D721Med (cell line): ENCODE results near the gene TBC1D1.

Experiments used
- DNase-seq: peaks from one replicate; pipeline ENCODE4 v3.0.0; 2011; ENCODE audit warnings: low spot score; ENCODE audit not compliant: insufficient read length
- FAIRE-seq: peaks from 2 replicates; lab custom pipeline; 2011; peaks lifted over from hg19 to GRCh38; lab: Jason Lieb, UNC
- TF ChIP-seq, protein P1 (sequence below): IDR thresholded peaks from 2 replicates; pipeline ENCODE4 v1.5.1; 2012; ENCODE audit warnings: mild to moderate bottlenecking, control low read depth; ENCODE audit not compliant: insufficient read depth; ENCODE audit errors: missing control alignments

TBC1D1 gene

DNA sequence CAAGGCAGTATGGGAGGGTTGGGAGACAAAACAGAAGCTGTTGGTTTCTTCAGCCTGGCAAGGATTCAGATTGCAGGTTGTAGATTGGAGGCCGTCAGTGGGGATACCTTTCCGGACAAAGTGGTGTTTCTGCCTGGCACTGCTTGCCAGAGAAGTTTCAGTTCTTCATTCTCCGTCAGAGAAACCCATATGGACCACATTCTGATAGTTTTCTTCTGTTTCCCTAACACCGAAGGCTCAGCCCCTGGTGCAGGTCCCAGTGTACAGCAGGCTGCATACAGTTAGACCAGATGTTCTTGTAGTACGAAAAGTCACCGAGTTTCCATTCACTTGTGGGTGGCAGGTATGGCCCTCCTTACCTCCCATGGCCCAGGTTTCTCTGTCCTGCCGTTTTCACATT is 176.6 kb downstream of the TBC1D1 start:
- DNase-seq (no peak), FAIRE-seq (no peak)
- TF ChIP-seq, protein P1, sequence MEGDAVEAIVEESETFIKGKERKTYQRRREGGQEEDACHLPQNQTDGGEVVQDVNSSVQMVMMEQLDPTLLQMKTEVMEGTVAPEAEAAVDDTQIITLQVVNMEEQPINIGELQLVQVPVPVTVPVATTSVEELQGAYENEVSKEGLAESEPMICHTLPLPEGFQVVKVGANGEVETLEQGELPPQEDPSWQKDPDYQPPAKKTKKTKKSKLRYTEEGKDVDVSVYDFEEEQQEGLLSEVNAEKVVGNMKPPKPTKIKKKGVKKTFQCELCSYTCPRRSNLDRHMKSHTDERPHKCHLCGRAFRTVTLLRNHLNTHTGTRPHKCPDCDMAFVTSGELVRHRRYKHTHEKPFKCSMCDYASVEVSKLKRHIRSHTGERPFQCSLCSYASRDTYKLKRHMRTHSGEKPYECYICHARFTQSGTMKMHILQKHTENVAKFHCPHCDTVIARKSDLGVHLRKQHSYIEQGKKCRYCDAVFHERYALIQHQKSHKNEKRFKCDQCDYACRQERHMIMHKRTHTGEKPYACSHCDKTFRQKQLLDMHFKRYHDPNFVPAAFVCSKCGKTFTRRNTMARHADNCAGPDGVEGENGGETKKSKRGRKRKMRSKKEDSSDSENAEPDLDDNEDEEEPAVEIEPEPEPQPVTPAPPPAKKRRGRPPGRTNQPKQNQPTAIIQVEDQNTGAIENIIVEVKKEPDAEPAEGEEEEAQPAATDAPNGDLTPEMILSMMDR: no peak

DNA sequence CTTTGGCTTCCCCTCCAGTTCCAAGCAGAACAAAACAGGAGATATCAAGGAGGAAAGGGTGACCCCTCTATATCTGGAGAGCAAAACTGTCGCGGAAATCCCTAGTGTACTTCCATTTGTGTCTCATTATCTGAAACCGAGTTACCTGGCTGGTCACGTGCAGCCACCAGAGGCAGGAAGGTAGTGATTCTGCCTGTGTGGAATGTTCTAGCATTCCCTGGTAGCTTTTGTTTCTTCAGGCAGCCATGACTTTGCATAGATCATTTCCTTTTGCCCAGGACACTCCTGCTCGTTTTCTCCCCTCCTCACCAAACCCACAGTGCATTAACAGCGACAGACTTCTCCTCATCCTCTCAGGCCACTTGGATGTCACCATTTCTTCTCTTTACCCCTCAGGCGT is 177.2 kb downstream of the TBC1D1 start:
- FAIRE-seq: no peak
- TF ChIP-seq, protein P1: no peak
- DNase-seq: no peak

DNA sequence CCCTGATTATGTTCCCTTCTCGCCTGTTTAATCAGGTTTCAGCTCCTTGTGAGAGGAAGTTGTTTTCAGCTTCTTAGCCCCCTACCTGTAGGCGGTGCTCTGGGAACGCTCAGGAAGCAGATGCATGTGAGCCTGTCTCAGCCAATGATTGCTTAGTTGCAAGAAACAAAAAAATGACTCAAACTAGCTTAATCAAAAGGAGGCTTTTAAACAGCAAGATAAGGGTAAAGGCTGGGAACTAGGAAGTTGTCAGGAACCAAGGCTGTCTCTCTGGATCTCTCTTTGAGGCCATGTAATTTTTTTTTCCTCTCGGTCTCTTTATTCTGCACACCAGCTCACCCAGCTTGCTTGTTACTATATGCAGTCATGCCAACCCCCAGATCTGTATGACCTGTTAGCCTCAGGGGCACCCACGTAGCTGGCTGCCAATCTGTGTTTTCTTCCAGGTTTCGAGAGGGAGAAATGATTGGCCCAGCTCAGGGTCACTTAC is 178.4 kb downstream of the TBC1D1 start:
- FAIRE-seq: no peak
- TF ChIP-seq, protein P1: no peak
- no peak for DNase-seq

DNA sequence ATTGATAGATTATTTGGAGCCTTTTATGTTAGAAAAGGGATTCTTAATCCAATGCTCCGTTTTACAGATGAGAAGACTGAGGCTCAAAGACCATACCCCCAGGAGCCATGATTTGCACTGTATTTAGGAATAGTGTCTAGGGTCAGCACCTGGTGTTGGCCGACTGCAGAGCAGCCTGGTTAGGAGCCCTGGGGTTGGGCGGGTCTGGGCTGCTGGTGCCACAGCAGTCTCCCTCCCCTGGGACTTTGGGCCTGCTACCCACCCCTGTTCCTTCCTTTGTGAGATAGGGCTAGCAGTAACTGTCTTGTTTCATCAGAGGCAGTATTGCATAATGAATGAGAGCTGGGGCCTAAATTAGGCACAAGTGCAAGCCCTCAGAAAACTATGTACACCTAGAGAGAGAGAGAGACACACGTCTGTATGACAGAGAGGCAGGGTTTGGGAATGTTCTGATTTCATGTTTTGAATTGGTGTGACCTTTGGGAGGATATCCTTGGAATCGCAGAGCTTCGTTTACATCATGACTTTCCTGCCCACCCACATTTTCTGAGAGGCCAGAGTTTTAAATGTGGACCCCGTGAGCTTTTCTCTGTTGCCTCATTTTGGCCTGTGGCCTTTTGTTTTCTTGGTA is 181.0 kb downstream of the TBC1D1 start:
- TF ChIP-seq, protein P1: no peak
- no peak for DNase-seq
- FAIRE-seq: no peak

DNA sequence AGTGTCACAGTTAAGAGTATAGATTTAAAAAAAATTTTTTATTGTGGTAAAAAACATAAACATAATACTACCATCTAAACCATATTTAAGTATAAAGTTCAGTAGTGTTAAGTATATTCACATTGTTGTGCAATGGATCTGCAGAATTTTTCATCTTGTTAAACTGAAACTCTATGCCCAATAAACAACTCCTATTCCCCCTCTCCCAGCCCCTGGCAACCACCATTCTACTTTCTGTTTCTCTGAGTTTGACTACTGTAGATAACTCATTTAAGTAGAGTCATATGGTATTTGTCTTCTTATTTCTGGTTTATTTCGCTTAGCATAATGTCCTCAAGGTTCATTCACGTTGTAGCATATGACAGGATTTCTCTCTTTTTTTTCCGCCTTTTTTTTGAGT is 181.7 kb downstream of the TBC1D1 start:
- FAIRE-seq (no peak), DNase-seq (no peak)
- TF ChIP-seq, protein P1: no peak

DNA sequence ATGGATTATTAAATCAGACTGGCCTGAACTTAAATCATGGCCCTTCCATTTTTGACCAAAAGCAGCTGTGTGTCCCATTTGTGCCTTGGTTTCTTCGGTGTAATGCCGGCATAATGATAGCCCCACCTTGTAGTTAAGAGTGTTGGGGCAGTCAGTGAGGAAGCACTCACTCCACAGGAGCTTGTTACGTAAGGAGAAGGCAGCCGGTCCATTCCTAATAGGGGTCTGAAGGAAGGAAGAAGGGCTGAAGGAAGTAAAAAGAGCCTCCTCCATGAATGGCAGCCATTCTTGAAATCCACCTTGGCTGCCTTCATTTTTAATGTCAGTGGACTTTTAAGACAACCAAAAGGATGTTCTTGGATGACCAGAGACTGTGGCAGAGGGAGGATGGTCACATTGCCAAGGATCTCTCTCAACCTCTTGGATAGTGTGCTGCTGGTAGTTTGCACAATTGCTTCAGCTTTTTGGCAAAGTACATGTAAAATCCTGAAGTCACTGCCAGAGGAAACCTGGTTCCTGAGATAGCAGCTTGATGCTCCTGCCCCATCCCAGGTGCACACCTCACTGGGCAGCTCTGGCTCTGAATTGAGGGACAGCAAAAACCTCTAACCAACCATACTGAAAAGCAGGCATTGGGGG is 182.8 kb downstream of the TBC1D1 start:
- FAIRE-seq: no peak
- TF ChIP-seq, protein P1: no peak
- no peak for DNase-seq

DNA sequence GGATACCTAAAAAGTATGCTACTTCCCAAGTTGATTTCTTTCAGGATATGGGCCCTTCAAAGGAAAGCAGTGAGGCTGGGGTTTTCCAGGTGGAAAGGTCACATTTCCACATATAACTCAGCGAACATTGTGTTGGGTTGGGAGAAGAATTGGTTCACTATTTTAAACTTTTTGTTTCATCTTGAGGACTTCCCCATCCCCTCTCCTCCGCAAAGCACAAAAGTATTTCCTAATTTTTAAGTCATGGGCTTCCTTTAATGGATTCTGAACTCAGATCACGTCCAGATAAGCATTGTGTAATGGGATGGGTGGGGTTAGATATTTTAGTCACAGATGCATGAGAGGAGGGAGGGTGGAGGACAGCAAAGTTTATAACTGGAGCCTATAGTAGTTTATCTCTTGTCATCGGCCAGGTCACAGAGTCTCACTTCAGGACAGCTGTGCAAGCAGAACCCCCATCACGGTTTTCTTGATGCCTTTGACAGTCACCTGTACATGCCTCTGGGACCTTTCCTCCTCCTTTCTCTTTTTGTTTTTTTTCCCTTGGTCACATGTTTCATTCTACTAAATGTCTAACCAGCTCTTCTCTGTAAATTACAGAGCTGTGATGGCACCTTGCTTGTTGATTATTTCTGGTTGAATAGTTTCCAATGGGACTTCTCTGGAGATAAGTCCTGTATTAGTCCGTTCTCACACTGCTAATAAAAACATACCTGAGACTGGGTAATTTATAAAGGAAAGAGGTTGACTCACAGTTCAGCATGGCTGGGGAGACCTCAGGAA is 184.7 kb downstream of the TBC1D1 start:
- DNase-seq: no peak
- FAIRE-seq: no peak
- TF ChIP-seq, protein P1: no peak
